Sigmoid colon (tissue), 4 donors: Measurements from ENCODE around the gene TRIM9.

ENCODE experiments used
- EP300 ChIP-seq, 4 donors: sonication (generic); formaldehyde crosslinking; IDR thresholded peaks; one replicate each; pipeline ENCODE4 v1.6.1; 2017; ENCODE audit warnings: antibody characterized with exemption in 4 of 4
- POLR2A ChIP-seq, 2 donors: fragments of 450-650 bp; IDR thresholded peaks; one replicate each; pipeline ENCODE4 v1.6.1; 2016; ENCODE audit warnings: antibody characterized with exemption in 2 of 2, mild to moderate bottlenecking in 2 of 2, moderate library complexity in 2 of 2
- POLR2AphosphoS5 ChIP-seq, 4 donors: sonication (generic); formaldehyde crosslinking; IDR thresholded peaks; one replicate each; pipeline ENCODE4 v1.6.1; 2017; ENCODE audit warnings: antibody characterized with exemption in 4 of 4
- TF ChIP-seq, protein P1 (sequence below), 4 experiments: fragments of 450-650 bp in 3 of 4; fragments of 200-600 bp in 1 of 4; IDR thresholded peaks; one replicate each; pipeline ENCODE4 v1.5.1; 2016 to 2019; ENCODE audit warnings: antibody characterized with exemption in 4 of 4, mild to moderate bottlenecking in 3 of 4, moderate library complexity in 2 of 4

DNA sequence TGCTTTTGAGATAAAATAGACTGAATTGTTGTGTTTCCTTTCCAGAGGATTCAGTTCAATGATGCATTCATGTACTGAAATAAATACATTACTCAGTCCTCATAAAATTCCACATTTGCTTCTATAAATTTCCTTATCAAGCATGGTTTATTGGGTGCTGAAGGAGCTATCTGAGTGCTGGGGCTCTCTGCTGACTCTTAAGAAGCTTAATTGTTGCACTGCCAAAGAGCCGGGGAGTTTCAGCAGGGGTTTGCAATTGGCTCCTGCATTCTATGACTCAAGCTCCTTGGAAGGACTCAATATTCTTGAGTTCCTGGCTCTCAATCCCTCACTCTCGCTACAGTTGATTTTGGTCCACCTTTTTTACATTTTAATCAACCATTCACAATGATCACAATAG is 80.8 kb downstream of the TRIM9 start:
- TF ChIP-seq, protein P1, sequence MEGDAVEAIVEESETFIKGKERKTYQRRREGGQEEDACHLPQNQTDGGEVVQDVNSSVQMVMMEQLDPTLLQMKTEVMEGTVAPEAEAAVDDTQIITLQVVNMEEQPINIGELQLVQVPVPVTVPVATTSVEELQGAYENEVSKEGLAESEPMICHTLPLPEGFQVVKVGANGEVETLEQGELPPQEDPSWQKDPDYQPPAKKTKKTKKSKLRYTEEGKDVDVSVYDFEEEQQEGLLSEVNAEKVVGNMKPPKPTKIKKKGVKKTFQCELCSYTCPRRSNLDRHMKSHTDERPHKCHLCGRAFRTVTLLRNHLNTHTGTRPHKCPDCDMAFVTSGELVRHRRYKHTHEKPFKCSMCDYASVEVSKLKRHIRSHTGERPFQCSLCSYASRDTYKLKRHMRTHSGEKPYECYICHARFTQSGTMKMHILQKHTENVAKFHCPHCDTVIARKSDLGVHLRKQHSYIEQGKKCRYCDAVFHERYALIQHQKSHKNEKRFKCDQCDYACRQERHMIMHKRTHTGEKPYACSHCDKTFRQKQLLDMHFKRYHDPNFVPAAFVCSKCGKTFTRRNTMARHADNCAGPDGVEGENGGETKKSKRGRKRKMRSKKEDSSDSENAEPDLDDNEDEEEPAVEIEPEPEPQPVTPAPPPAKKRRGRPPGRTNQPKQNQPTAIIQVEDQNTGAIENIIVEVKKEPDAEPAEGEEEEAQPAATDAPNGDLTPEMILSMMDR (IDR thresholded peaks at IDR 0.05): no peak
- no peak for TF ChIP-seq POLR2AphosphoS5 (IDR thresholded peaks at IDR 0.05)
- TF ChIP-seq POLR2A (IDR thresholded peaks at IDR 0.05): no peak
- no peak for TF ChIP-seq EP300 (IDR thresholded peaks at IDR 0.05)
